ENCODE results near the gene THOC6. TPM values are rescaled to one million over a fixed set of nuclear protein-coding genes. Genes with fewer than 3 reads are reported as not detected.

THOC6 gene
- total RNA-seq, 1 experiment from 2014 or later = 76.5 TPM

DNA sequence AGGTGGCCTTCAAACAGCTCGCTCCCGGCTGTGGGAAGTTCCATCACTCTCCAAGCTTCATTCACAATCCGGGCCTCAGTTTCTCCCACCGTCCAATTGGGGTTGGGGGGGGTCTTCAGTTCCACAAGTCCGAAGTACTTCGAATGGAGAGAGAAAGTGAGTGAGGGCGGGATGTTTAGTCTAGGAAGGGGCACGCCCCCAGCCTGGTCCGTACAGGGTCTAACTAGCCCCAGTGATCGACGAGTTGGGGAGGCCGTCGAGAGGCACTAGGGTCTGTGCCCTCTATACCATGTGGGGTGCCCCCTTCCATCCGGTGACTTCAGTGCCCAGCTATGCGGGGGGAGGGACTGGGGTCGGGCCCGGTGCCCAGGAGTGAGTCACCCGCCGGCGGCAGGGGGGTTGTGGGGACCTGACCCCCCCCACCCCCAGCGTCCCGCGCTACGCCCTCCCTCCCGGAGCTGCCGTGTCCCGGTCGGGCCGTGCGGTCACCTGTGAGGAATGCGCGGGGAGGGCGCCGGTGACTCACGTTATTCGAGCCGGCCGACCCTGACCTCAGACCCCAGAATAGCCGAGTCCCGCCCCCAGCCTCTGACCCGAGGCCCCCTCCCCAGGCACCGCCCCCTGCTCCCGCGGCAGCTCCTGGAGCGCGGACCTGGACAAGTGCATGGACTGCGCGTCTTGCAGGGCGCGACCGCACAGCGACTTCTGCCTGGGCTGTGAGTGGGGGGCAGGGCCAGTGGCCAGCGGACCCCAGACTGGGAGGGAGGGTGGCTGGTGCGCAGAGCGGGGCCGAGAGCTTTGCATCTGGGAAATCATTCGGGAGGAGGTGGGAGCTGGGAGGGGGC, 3.0 kb upstream of the THOC6 start (continued):
- TF ChIP-seq ATF3 (CRISPR knock-in tag; conservative IDR thresholded peaks at IDR 0.05) (no peak), ZNF281 (CRISPR knock-in tag; IDR thresholded peaks at IDR 0.05) (peak; percentile 58), RORB (CRISPR knock-in tag; IDR thresholded peaks at IDR 0.05) (no peak), GRHL2 (CRISPR knock-in tag; IDR thresholded peaks at IDR 0.05; ENCODE audit: insufficient replicate concordance, severe bottlenecking) (no peak), ZNF263 (CRISPR knock-in tag; IDR thresholded peaks at IDR 0.05; ENCODE audit: low read depth) (no peak), TEAD1 (CRISPR knock-in tag; IDR thresholded peaks at IDR 0.05) (peak; percentile 33; the same call in 1 of the 2 replicates), ZNF532 (CRISPR knock-in tag; IDR thresholded peaks at IDR 0.05; ENCODE audit: borderline replicate concordance) (no peak), ZNF232 (CRISPR knock-in tag; IDR thresholded peaks at IDR 0.05) (no peak)
- TF ChIP-seq, protein P1, sequence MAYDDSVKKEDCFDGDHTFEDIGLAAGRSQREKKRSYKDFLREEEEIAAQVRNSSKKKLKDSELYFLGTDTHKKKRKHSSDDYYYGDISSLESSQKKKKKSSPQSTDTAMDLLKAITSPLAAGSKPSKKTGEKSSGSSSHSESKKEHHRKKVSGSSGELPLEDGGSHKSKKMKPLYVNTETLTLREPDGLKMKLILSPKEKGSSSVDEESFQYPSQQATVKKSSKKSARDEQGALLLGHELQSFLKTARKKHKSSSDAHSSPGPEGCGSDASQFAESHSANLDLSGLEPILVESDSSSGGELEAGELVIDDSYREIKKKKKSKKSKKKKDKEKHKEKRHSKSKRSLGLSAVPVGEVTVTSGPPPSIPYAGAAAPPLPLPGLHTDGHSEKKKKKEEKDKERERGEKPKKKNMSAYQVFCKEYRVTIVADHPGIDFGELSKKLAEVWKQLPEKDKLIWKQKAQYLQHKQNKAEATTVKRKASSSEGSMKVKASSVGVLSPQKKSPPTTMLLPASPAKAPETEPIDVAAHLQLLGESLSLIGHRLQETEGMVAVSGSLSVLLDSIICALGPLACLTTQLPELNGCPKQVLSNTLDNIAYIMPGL (CRISPR knock-in tag; IDR thresholded peaks at IDR 0.05) = peak; percentile 56; the same call in 1 of the 2 replicates
- TF ChIP-seq, protein P2, sequence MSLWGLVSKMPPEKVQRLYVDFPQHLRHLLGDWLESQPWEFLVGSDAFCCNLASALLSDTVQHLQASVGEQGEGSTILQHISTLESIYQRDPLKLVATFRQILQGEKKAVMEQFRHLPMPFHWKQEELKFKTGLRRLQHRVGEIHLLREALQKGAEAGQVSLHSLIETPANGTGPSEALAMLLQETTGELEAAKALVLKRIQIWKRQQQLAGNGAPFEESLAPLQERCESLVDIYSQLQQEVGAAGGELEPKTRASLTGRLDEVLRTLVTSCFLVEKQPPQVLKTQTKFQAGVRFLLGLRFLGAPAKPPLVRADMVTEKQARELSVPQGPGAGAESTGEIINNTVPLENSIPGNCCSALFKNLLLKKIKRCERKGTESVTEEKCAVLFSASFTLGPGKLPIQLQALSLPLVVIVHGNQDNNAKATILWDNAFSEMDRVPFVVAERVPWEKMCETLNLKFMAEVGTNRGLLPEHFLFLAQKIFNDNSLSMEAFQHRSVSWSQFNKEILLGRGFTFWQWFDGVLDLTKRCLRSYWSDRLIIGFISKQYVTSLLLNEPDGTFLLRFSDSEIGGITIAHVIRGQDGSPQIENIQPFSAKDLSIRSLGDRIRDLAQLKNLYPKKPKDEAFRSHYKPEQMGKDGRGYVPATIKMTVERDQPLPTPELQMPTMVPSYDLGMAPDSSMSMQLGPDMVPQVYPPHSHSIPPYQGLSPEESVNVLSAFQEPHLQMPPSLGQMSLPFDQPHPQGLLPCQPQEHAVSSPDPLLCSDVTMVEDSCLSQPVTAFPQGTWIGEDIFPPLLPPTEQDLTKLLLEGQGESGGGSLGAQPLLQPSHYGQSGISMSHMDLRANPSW (CRISPR knock-in tag; conservative IDR thresholded peaks at IDR 0.05; ENCODE audit: low read depth) = no peak

Data from WTC11 (cell line).